HepG2 (cell line): Measurements from ENCODE around the gene WNT7A. TPM values are rescaled to one million over a fixed set of nuclear protein-coding genes. Genes with fewer than 3 reads are reported as not detected.
A peak's percentile ranks its signal among the peaks of the same experiment; 100 is the strongest.

Source experiments
- ATAC-seq: fragments of 200-7000 bp; cut with Tn5 transposase; 3 replicates; pipeline ENCODE4 v1.9.1; 2020; ENCODE audit warnings: mild to moderate bottlenecking, moderate library complexity
- BruUV-seq: library from RNA; stranded (reverse); fragments of 400-500 nt; replicated peaks from 2 replicates; lab custom pipeline; 2021; lab: Mats Ljungman, UMichigan
- CTCF ChIA-PET: fragments of 300-600 bp; formaldehyde crosslinking; extraction: SDS; loops from one replicate; lab custom pipeline; 2021; ENCODE audit warnings: low total read pairs, inconsistent platforms, low intra/inter-chr PET ratio; lab: Yijun Ruan, JAX
- POLR2A ChIA-PET: fragments of 350-600 bp; sonication (Branson Sonifier 250); formaldehyde crosslinking; loops from one replicate; lab custom pipeline; 2020; ENCODE audit warnings: antibody characterized with exemption, inconsistent platforms; lab: Yijun Ruan, JAX
- DNase-seq: peaks from one replicate; pipeline ENCODE4 v3.0.0-alpha.2; 2015; ENCODE audit warnings: low spot score
- FAIRE-seq: peaks from 3 replicates; lab custom pipeline; 2011; peaks lifted over from hg19 to GRCh38; lab: Jason Lieb, UNC
- H2AFZ ChIP-seq: one replicate; pipeline ENCODE4 v1.6.1; 2011; ENCODE audit warnings: low read length, inconsistent platforms
- H3K27ac ChIP-seq: fragments of 300-600 bp; 3 replicates; pipeline ENCODE4 v1.8.0; 2011; ENCODE audit warnings: mixed run types, mild to moderate bottlenecking, mixed read lengths, low read length, inconsistent platforms; ENCODE audit not compliant: insufficient read depth; ENCODE audit errors: extremely low read length
- H3K27me3 ChIP-seq, 2 experiments: fragments of 200-600 bp in 1 of 2; 2 replicates in 1 of 2; 3 replicates in 1 of 2; pipeline versions ENCODE4 v1.6.0 to v1.8.0; 2011; ENCODE audit warnings: low read length in 2 of 2, mild to moderate bottlenecking in 2 of 2, moderate library complexity in 2 of 2, inconsistent platforms in 1 of 2; ENCODE audit not compliant: insufficient read depth in 2 of 2, control insufficient read depth in 1 of 2
- H3K36me3 ChIP-seq, 2 experiments: fragments of 200-600 bp in 1 of 2; replicated peaks in 1 of 2; 2 replicates in 1 of 2; 3 replicates in 1 of 2; pipeline versions ENCODE4 v1.5.1 to v1.8.0; 2011; ENCODE audit warnings: low read length in 2 of 2, inconsistent platforms in 1 of 2; ENCODE audit not compliant: insufficient read depth in 2 of 2, control insufficient read depth in 1 of 2
- H3K4me1 ChIP-seq: 2 replicates; pipeline ENCODE4 v1.5.1; 2012; ENCODE audit warnings: low read length, inconsistent platforms; ENCODE audit not compliant: insufficient read depth
- H3K4me2 ChIP-seq: 2 replicates; pipeline ENCODE4 v1.6.0; 2011; ENCODE audit warnings: low read depth, low read length, inconsistent platforms
- H3K4me3 ChIP-seq, 3 experiments: fragments of 200-600 bp in 1 of 3; sonication (generic), shearing (Covaris generic) in 1 of 3; replicated peaks in 1 of 3; 2 replicates each; pipeline ENCODE4 v1.5.1; 2011 to 2016; ENCODE audit warnings: low read length in 3 of 3, inconsistent platforms in 2 of 3, low read depth in 2 of 3, mild to moderate bottlenecking in 2 of 3, control low read depth in 1 of 3, mixed read lengths in 1 of 3; ENCODE audit not compliant: insufficient read depth in 1 of 3
- H3K79me2 ChIP-seq: one replicate; pipeline ENCODE4 v1.6.1; 2011; ENCODE audit warnings: low read length, inconsistent platforms; ENCODE audit not compliant: insufficient read depth
- H3K9ac ChIP-seq: 2 replicates; pipeline ENCODE4 v1.6.0; 2011; ENCODE audit warnings: mild to moderate bottlenecking, low read depth, low read length, inconsistent platforms; ENCODE audit not compliant: insufficient read depth
- H3K9me3 ChIP-seq: 2 replicates; pipeline ENCODE4 v1.5.1; 2012; ENCODE audit warnings: mild to moderate bottlenecking, low read length
- H4K20me1 ChIP-seq: 2 replicates; pipeline ENCODE4 v1.6.0; 2011; ENCODE audit warnings: inconsistent platforms, mild to moderate bottlenecking, low read length, moderate library complexity; ENCODE audit not compliant: insufficient read depth
- IRF9 ChIP-seq: sonication (generic); formaldehyde crosslinking; IDR thresholded peaks from 2 replicates; pipeline ENCODE4 v1.8.0; 2022; ENCODE audit warnings: missing genetic modification reagents, mild to moderate bottlenecking, borderline replicate concordance
- MED13 ChIP-seq: sonication (generic); formaldehyde crosslinking; IDR thresholded peaks from 2 replicates; pipeline ENCODE4 v1.5.0; 2020; ENCODE audit warnings: missing genetic modification reagents
- NFE2L2 ChIP-seq: fragments of 150-350 bp; IDR thresholded peaks from 2 replicates; pipeline ENCODE4 v1.6.1; 2014; ENCODE audit warnings: low read length
- PBX3 ChIP-seq: sonication (generic); formaldehyde crosslinking; IDR thresholded peaks from 2 replicates; pipeline ENCODE4 v1.8.1; 2023; ENCODE audit warnings: missing genetic modification reagents, inconsistent platforms, borderline replicate concordance
- RXRB ChIP-seq: IDR thresholded peaks from 2 replicates; pipeline ENCODE4 v1.6.1; 2016; ENCODE audit warnings: borderline replicate concordance, missing genetic modification reagents, missing compliant biosample characterization
- SSRP1 ChIP-seq: IDR thresholded peaks from 2 replicates; pipeline ENCODE4 v1.6.1; 2016; ENCODE audit warnings: control low read depth
- ZBTB44 ChIP-seq: sonication (generic); formaldehyde crosslinking; IDR thresholded peaks from 2 replicates; pipeline ENCODE4 v1.4.0; 2020; ENCODE audit warnings: missing genetic modification reagents
- ZBTB7A ChIP-seq: sonication (generic); formaldehyde crosslinking; IDR thresholded peaks from 2 replicates; pipeline ENCODE4 v1.8.0; 2022; ENCODE audit warnings: mild to moderate bottlenecking, missing genetic modification reagents
- ZNF10 ChIP-seq: sonication (generic); formaldehyde crosslinking; IDR thresholded peaks from 2 replicates; pipeline ENCODE4 v1.4.0; 2020; ENCODE audit warnings: mild to moderate bottlenecking, low read depth, missing genetic modification reagents, borderline replicate concordance
- ZNF768 ChIP-seq: sonication (generic); formaldehyde crosslinking; IDR thresholded peaks from 2 replicates; pipeline ENCODE4 v1.4.0; 2020; ENCODE audit warnings: missing genetic modification reagents
- ZSCAN22 ChIP-seq: sonication (generic); formaldehyde crosslinking; IDR thresholded peaks from 2 replicates; pipeline ENCODE4 v1.4.0; 2020; ENCODE audit warnings: mild to moderate bottlenecking, missing genetic modification reagents
- WGBS: methylation state at CpG from one replicate; pipeline ENCODE4 v1.1.6; 2017; ENCODE audit warnings: low lambda C conversion rate; 5-methylcytosine and 5-hydroxymethylcytosine counted together
- in situ Hi-C: cut with HindIII; loops from 2 replicates; pipeline ENCODE4 v1.10.0; 2017; ENCODE audit warnings: low pct_unique_long_range_greater_than_20kb; ENCODE audit not compliant: extremely low pct_ligation_motif_present
- intact Hi-C: fragments of 100-400 bp; cut with micrococcal nuclease; formaldehyde crosslinking; loops from one replicate; pipeline ENCODE4 v1.10.0; 2022; ENCODE audit not compliant: unreplicated experiment
- polyA plus RNA-seq, 8 experiments: library from polyadenylated mRNA; depleted of rRNA in 3 of 8; stranded (reverse) in 7 of 8; unstranded in 1 of 8; fragments of >200 nt; fragmentation: Illumina TruSeq in 4 of 8; extraction: Trizol in 4 of 8; gene quantifications; 2 replicates each; pipeline versions ENCODE4 v1.2.1 to v1.2.3, GENCODE V29; 2011 to 2016; ENCODE audit warnings: low read depth in 4 of 8, missing spikeins in 1 of 8, mixed read lengths in 1 of 8; ENCODE audit not compliant: insufficient read depth in 1 of 8
- total RNA-seq, 5 experiments: library from RNA; depleted of rRNA; stranded (reverse); fragments of >200 nt; fragmentation: Illumina TruSeq; extraction: Trizol; gene quantifications; 2 replicates each; pipeline ENCODE4 v1.2.3, GENCODE V29; 2016; ENCODE audit warnings: low read depth in 1 of 5

The WNT7A gene
- total and polyA plus RNA-seq, 2 of the 13 experiments (the other 11 are each of a cell fraction or from before 2014, with no cell fraction given), result not detected

- H3K9ac ChIP-seq, result no peak overlapping the region
- TF ChIP-seq MED13 (CRISPR knock-in tag) (no peak), ZNF768 (CRISPR knock-in tag) (0 out of 2 replicates have a peak, but pooled peaks have one; percentile 0), ZSCAN22 (CRISPR knock-in tag) (no peak)
- H3K36me3 ChIP-seq, result no peaks in the 10 kb centered on the region
- intact Hi-C loops (no loop called here), in situ Hi-C loops (no loop called here)
- H3K79me2 ChIP-seq, result no peaks in the 10 kb centered on the region
- BruUV-seq, result no TSS peak
- H3K4me3 ChIP-seq, result no peak overlapping the region
- H3K27me3 ChIP-seq, result peaks cover 4 to 46% of the 10 kb centered on the region in 2 experiments; a peak in 4 of 5 replicates
- ChIA-PET POLR2A (no interaction called here), CTCF (no interaction called here)
- no peak overlapping the region for H2AFZ ChIP-seq
- H3K4me2 ChIP-seq, result no peak overlapping the region
- no peak overlapping the region for H3K27ac ChIP-seq
- no peak for ATAC-seq
- peaks cover 3% of the 10 kb centered on the region; the same call in 1 of the 2 replicates for H4K20me1 ChIP-seq
- no peaks in the 10 kb centered on the region for H3K9me3 ChIP-seq
- no CpG with 5 or more reads among the region's 7 CpGs for WGBS
- DNase-seq, result no peak
- H3K4me1 ChIP-seq, result no peaks in the 10 kb centered on the region
- FAIRE-seq, result no peak
Observed at GRCh38 chr3:13845806-13846205, 34.1 kb downstream of the WNT7A start.

GRCh38 chr3:13844911-13845310 is 35.0 kb downstream of the WNT7A start:
- H3K27me3 ChIP-seq, result peaks cover 4 to 43% of the 10 kb centered on the region in 2 experiments; a peak in 4 of 5 replicates
- H2AFZ ChIP-seq, result no peak overlapping the region
- intact Hi-C loops (no loop called here), in situ Hi-C loops (no loop called here)
- ATAC-seq (no peak), FAIRE-seq (no peak), DNase-seq (no peak)
- peaks cover 3% of the 10 kb centered on the region; the same call in 1 of the 2 replicates for H4K20me1 ChIP-seq
- no peaks in the 10 kb centered on the region for H3K9me3 ChIP-seq
- H3K9ac ChIP-seq, result no peak overlapping the region
- no peak overlapping the region for H3K27ac ChIP-seq
- ChIA-PET CTCF (no interaction called here), POLR2A (no interaction called here)
- no peak overlapping the region for H3K4me3 ChIP-seq
- 8% methylated on average over 6 of the region's 10 CpGs for whole genome bisulfite sequencing
- H3K4me2 ChIP-seq, result no peak overlapping the region
- no peaks in the 10 kb centered on the region for H3K79me2 ChIP-seq
- BruUV-seq, result no TSS peak
- no peaks in the 10 kb centered on the region for H3K4me1 ChIP-seq
- H3K36me3 ChIP-seq, result no peaks in the 10 kb centered on the region
- TF ChIP-seq SSRP1 (CRISPR knock-in tag), result no peak
- no peak for TF ChIP-seq ZBTB44 (CRISPR knock-in tag)
- TF ChIP-seq ZNF10 (CRISPR knock-in tag), result no peak
- TF ChIP-seq RXRB (CRISPR knock-in tag), result no peak
- TF ChIP-seq NFE2L2, result no peak
- TF ChIP-seq IRF9, result no peak
- no peak for TF ChIP-seq PBX3 (CRISPR knock-in tag)
- no peak for TF ChIP-seq ZBTB7A
